Measurements from ENCODE around the gene ARHGEF5. TPM values are rescaled to one million over a fixed set of nuclear protein-coding genes. Genes with fewer than 3 reads are reported as not detected.
A peak's percentile ranks its signal among the peaks of the same experiment; 100 is the strongest.

ARHGEF5 gene
- total and polyA plus RNA-seq, 2 experiments from 2014 or later = 1.2 to 1.3 TPM

DNA sequence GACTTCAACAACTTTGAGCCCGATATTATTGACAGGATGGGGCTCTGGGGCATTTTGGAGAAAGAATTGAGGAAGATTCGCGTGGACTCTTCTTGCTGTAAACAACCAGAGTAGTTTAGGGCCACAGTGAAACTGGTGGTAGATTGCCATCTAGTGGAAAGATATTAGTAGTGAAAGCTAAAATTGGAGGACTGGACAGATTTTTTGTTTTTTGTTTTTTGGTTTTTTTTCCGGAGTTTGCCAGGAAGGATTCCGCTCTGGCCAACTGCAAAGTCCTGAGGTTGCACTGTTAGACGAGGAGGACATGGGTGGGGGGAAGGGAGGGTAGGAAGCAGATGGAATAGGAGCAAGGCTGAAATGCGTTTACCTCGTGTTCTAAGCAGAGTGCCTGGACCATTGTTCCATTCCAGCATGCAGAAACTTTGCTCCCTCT lies 36.6 kb downstream of the ARHGEF5 start:
- no peaks in the 10 kb centered on the region for H3K36me3 ChIP-seq
- no peak overlapping the region for H3K27ac ChIP-seq
- TF ChIP-seq, protein P1, sequence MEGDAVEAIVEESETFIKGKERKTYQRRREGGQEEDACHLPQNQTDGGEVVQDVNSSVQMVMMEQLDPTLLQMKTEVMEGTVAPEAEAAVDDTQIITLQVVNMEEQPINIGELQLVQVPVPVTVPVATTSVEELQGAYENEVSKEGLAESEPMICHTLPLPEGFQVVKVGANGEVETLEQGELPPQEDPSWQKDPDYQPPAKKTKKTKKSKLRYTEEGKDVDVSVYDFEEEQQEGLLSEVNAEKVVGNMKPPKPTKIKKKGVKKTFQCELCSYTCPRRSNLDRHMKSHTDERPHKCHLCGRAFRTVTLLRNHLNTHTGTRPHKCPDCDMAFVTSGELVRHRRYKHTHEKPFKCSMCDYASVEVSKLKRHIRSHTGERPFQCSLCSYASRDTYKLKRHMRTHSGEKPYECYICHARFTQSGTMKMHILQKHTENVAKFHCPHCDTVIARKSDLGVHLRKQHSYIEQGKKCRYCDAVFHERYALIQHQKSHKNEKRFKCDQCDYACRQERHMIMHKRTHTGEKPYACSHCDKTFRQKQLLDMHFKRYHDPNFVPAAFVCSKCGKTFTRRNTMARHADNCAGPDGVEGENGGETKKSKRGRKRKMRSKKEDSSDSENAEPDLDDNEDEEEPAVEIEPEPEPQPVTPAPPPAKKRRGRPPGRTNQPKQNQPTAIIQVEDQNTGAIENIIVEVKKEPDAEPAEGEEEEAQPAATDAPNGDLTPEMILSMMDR (IDR thresholded peaks at IDR 0.05; ENCODE audit: low read depth, low read length) = peak; percentile 56
- no peaks in the 10 kb centered on the region for H3K27me3 ChIP-seq
- H3K4me1 ChIP-seq (ENCODE audit: low read depth) = no peaks in the 10 kb centered on the region
- DNase-seq (ENCODE audit: low read depth in 1 of 2, low spot score in 1 of 2) = peak; percentile 61 to 79
- H3K4me3 ChIP-seq = no peak overlapping the region
- no peaks in the 10 kb centered on the region for H3K9me3 ChIP-seq (ENCODE audit: low read depth)

DNA sequence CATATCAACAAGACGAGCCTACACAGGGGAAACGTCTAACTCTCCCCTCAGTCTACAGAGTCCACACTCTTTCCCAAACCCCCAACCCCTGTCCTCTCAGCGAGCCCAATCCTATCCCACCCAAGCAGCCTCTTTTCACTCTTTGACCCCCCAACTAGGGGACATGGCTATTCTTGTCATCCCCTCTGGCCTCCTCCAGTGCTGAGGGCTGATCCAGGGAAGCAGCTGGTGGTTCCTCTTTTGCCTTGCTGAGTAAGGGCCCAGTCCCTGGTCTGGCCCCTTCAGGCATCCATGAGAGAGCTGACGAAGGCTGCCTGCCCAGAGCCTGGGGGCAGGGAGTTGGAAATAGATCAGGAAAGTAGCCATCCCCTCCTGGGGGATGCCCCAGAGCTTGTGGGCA lies 41.9 kb downstream of the ARHGEF5 start:
- Histone ChIP-seq H3K4me3 (no peak overlapping the region), H3K4me1 (ENCODE audit: low read depth) (no peaks in the 10 kb centered on the region), H3K27ac (no peak overlapping the region), H3K27me3 (no peaks in the 10 kb centered on the region), H3K36me3 (no peaks in the 10 kb centered on the region), H3K9me3 (ENCODE audit: low read depth) (no peaks in the 10 kb centered on the region)
- no peak for DNase-seq (ENCODE audit: low read depth in 1 of 2, low spot score in 1 of 2)
- TF ChIP-seq, protein P1 (IDR thresholded peaks at IDR 0.05; ENCODE audit: low read depth, low read length) = no peak

DNA sequence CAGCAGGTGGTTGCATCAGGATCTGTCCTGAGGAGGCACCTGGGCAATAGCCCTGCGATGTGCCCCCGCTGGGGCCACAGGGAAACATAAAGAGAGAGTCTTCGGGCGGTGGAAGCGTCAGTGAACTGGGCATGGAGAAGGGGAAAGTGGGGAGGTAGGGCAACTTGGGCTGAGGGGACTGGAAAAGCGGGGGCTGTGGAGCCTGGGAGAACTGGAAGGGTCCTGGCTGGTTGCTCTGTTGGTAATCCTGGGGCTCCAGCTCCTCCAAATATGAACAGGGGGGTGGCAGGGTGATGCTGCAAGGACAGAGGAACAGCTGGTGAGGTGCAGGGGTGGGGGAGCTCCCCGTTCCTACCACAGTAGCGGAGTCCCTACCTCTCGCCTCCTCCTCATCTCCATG lies 43.1 kb downstream of the ARHGEF5 start:
- no peak for DNase-seq (ENCODE audit: low read depth in 1 of 2, low spot score in 1 of 2)

DNA sequence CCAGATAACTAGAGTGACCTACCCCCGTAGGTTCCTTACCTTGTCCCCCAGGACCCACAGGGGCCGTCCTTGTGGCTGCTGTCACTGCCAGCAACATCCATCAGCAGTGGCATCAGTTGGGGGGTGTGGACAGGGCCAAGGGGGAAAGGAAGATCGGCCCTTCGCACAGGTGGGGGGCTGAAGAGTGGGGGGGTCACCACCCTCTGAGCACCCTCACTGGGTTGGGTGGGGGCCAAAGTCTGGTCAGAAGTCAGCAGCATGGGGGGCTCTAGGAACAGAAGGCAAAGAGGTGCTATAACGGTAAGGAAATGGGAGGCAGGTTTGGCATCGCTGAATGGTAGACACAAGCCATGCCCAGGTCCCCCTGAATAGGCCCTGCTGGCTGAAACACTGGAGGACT lies 43.7 kb downstream of the ARHGEF5 start:
- Histone ChIP-seq H3K9me3 (ENCODE audit: low read depth) (no peaks in the 10 kb centered on the region), H3K4me3 (no peak overlapping the region), H3K4me1 (ENCODE audit: low read depth) (no peaks in the 10 kb centered on the region), H3K36me3 (no peaks in the 10 kb centered on the region), H3K27me3 (no peaks in the 10 kb centered on the region), H3K27ac (no peak overlapping the region)
- TF ChIP-seq, protein P1 (IDR thresholded peaks at IDR 0.05; ENCODE audit: low read depth, low read length) = no peak
- DNase-seq (ENCODE audit: low read depth in 1 of 2, low spot score in 1 of 2) = no peak

More for the DNA sequence above, 43.1 kb downstream of the ARHGEF5 start:
- Histone ChIP-seq H3K4me1 (ENCODE audit: low read depth) (no peaks in the 10 kb centered on the region), H3K27me3 (no peaks in the 10 kb centered on the region), H3K4me3 (no peak overlapping the region), H3K9me3 (ENCODE audit: low read depth) (no peaks in the 10 kb centered on the region), H3K36me3 (no peaks in the 10 kb centered on the region), H3K27ac (no peak overlapping the region)
- TF ChIP-seq, protein P1 (IDR thresholded peaks at IDR 0.05; ENCODE audit: low read depth, low read length) = no peak

DNA sequence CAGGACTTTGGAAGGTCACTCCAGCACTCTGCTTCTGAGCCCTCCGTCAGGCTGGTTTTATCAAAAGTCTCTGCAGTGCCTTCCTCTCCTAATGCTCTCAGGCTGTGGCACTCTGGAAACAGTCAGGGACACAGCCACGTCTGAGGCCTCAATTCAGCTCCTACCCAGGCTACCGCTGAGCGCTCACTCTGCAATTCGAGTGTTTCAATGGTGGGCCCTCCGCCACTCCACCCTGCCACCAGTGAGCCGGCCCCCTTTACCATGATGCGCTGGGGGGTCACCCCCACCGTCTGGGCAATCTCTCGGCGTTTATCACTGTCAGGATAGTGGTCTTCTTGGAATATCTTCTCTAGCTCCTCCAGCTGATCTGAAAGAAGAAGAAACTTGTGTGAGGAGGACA lies 44.7 kb downstream of the ARHGEF5 start:
- Histone ChIP-seq H3K27ac (no peak overlapping the region), H3K4me1 (ENCODE audit: low read depth) (no peaks in the 10 kb centered on the region), H3K27me3 (no peaks in the 10 kb centered on the region), H3K36me3 (no peaks in the 10 kb centered on the region), H3K9me3 (ENCODE audit: low read depth) (no peaks in the 10 kb centered on the region), H3K4me3 (no peak overlapping the region)
- peak in 1 of 2 donors; percentile 30 for DNase-seq (ENCODE audit: low read depth in 1 of 2, low spot score in 1 of 2)
- TF ChIP-seq, protein P1 (IDR thresholded peaks at IDR 0.05; ENCODE audit: low read depth, low read length) = no peak

DNA sequence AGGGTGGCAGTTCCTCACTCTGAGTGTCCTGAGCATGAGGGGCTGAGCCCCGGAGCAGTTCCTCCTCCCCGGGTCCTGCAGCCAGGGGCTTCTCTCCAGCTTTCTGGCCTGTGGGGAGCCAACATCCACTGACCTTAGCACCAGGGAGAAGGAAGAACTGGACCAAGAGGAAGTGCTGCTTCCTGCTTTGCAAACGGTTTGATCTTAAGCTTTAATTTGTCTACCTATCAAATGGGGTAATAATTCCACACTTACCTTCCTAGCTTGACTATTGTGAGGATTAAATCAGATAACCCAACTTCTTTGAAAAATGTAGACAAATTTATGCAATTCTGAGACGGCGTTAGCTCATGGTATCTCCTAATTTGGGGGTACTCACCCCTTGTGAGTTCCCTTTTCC lies 46.3 kb downstream of the ARHGEF5 start:
- no peaks in the 10 kb centered on the region for H3K4me1 ChIP-seq (ENCODE audit: low read depth)
- H3K36me3 ChIP-seq = no peaks in the 10 kb centered on the region
- H3K9me3 ChIP-seq (ENCODE audit: low read depth) = no peaks in the 10 kb centered on the region
- no peak for DNase-seq (ENCODE audit: low read depth in 1 of 2, low spot score in 1 of 2)
- H3K27ac ChIP-seq = no peak overlapping the region
- TF ChIP-seq, protein P1 (IDR thresholded peaks at IDR 0.05; ENCODE audit: low read depth, low read length) = no peak
- H3K27me3 ChIP-seq = no peaks in the 10 kb centered on the region
- no peak overlapping the region for H3K4me3 ChIP-seq

Measured in cardiac muscle cell (in vitro differentiated cells and primary cell).